NCI-H2029 treated with DMSO at 0.1 percent for 48 hours (cell line): ENCODE measurements around the gene PTPRN2.
A peak's percentile ranks its signal among the peaks of the same experiment; 100 is the strongest.
"Not testable (repeated sequence)": the region's sequence is repeated elsewhere in the genome, so short reads cannot be mapped to it uniquely, and the experiment has no call there.

Experiments used
- DNase-seq: peaks from one replicate; lab custom pipeline; 2025; lab: John Stamatoyannopoulos, UW

The PTPRN2 gene

GRCh38 chr7:158348446-158348845 lies 239.2 kb downstream of the PTPRN2 start:
- DNase-seq, result no peak

DNA sequence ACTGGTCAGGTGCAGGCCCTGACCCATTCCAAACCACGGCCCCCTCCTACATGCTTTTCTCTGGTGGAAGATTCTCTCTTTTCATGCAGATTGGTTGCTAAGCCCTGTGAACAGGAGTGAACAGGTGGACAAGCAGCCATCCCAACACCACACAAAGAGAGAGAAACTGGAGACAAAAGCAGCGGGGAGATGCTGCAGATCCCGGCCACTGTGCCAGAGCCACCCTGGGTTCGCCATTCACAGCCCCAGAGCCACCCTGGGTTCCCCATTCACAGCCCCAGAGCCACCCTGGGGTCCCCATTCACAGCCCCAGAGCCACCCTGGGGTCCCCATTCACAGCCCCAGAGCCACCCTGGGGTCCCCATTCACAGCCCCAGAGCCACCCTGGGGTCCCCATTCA lies 239.6 kb downstream of the PTPRN2 start:
- DNase-seq, result not testable (repeated sequence)

- DNase-seq, result no peak
Measured at GRCh38 chr7:158345731-158346130, 241.9 kb downstream of the PTPRN2 start.

GRCh38 chr7:158344706-158345300 lies 242.8 kb downstream of the PTPRN2 start:
- no peak for DNase-seq

- DNase-seq, result no peak
Measured at GRCh38 chr7:158343936-158344455, 243.6 kb downstream of the PTPRN2 start.

- DNase-seq, result no peak
Measured at GRCh38 chr7:158343526-158343925, 244.1 kb downstream of the PTPRN2 start.

DNA sequence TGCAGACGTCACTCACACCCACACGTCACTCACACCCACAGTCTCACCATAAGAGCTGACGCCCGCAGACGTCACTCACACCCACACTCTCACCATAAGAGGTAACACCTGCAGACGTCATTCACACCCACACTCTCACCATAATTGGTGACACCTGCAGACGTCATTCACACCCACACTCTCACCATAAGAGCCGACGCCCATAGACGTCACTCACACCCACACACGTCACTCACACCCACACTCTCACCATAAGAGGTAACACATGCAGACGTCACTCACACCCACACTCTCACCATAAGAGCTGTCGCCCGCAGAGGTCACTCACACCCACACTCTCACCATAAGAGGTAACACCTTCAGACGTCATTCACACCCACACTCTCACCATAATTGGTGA lies 246.5 kb downstream of the PTPRN2 start:
- DNase-seq, result not testable (repeated sequence)

DNA sequence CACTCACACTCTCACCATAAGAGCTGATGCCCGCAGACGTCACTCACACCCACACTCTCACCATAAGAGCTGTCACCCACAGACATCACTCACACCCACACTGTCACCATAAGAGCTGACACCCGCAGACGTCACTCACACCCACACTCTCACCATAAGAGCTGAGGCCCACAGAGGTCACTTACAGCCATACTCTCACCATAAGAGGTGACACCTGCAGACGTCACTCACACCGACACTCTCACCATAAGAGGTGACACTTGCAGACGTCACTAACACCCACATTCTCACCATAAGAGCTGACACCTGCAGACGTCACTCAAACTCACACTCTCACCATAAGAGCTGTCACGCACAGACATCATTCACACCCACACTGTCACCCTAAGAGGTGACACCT lies 250.7 kb downstream of the PTPRN2 start:
- not testable (repeated sequence) for DNase-seq

GRCh38 chr7:158332516-158332915 lies 255.1 kb downstream of the PTPRN2 start:
- DNase-seq, result not testable (repeated sequence)

DNA sequence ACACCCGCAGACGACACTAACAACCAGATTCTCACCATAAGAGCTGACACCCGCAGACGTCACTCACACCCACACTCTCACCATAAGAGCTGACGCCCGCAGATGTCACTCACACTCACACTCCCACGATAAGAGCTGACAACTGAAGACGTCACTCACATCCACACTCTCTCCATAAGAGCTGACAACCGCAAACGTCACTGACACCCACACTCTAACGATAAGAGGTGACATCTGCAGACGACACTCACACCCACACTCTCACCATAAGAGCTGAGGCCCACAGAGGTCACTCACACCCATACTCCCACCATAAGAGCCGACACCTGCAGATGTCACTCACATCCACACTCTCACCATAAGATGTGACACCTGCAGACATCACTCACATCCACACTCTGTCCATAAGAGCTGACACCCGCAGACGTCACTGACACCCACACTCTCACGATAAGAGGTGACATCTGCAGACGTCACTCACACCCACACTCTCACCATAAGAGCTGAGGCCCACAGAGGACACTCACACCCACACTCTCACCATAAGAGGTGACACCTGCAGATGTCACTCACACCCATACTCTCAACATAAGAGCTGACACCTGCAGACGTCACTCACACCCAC lies 255.7 kb downstream of the PTPRN2 start:
- DNase-seq, result not testable (repeated sequence)

- no peak for DNase-seq
Measured at GRCh38 chr7:158329686-158330085, 257.9 kb downstream of the PTPRN2 start.

DNA sequence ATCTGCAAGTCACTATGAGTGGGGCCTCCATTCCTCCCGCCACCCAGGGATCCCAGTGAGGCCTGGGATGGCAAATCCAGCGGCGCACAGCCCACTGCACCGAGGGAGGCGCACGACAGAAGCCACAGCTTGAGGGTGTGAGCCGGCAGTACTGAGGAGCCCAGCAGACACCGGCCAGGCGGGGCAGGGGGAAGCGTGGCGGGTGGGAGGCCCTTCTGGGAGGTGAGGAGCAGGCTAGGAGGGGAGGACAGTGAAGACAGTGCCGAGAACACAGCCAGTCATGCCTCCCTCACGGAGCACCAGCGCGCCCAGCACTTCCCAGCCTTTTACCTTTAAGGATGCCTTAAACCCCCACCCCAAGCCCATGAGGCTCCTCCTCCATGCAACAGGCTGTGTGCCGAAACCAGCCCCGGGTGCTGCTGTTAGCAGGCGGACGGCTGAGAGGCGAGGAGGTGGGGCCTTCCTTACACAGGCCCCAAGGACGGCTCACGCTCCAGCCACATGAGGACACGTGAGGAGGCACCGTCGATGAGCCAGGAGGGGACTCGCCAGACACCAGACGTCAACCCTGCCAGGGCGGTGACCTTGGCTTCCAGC lies 258.5 kb downstream of the PTPRN2 start:
- no peak for DNase-seq

GRCh38 chr7:158328376-158329013 lies 259.1 kb downstream of the PTPRN2 start:
- no peak for DNase-seq

GRCh38 chr7:158327571-158328180 lies 259.9 kb downstream of the PTPRN2 start:
- no peak for DNase-seq

GRCh38 chr7:158327012-158327411 lies 260.6 kb downstream of the PTPRN2 start:
- no peak for DNase-seq

- peak; percentile 47 for DNase-seq
Measured at GRCh38 chr7:158325530-158326381, 261.9 kb downstream of the PTPRN2 start.

DNA sequence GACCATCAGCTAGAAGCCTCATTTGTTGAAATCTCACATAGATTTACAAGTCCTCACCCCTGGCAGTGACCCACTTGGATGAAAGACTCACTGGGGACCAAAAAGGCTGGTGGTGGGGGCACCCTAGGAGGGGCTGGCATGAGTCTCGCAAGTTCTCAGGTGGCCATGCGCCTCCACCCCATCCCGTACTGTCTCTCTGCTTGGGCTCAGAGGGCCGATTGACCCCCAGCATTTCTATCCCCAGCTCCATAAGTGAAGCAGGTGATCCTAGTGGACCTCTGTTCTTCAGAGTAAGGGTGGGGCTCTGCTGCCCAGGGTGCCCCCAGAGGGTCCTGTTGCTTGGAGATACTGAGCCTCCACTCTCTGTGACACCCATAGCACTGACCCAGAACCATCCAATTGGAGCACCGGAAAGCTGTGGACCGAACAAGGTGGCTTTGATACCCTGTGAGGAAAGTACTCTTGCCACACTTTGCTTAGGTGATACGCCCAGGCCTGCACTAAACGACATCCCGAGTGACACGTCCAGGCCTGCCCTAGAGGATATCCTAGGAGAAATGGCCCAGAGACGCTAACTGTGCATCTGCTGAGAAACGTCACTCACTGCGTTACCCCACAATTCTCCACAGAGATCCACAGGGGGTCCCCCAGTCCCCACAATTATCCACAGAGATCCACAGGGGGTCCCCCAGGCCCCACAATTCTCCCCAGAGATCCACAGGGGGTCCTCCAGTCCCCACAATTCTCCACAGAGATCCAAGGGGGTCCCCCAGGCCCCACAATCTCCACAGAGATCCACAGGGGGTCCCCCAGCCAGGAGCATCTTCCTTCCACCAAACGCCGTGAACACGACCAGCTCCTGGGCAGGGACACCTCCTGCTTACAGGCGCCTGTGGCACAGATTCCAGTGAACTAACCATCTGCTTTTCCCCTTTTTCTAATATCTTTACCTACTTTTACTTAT lies 262.9 kb downstream of the PTPRN2 start:
- DNase-seq, result no peak

DNA sequence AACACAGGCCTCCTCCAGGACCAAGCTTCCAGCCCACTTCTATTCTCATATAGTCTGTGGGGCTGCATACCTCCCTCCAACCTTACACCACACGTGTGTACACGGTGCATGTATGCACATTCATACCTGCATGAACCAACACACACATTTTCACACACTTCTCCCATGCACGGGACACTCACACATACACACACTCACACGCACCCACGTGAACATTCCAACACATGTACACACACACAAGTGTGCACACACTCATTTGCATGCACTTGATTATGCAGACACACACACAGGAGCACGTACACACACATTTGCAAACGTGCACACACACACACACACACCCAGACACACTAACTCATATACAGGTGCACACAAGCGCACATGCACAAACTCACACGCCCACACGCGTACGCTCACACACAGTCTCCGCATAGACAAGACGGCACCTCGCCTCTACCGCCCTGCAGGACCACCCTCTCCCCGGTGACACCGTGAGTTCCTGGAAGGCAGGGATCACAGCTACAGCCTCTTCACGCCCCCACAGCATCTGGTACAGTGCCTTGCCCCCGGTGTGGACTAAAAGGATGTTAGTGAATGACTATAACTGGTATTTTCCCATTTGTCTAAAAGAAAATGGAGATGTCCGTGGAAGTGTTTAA lies 263.8 kb downstream of the PTPRN2 start:
- no peak for DNase-seq

- DNase-seq, result no peak
Measured at GRCh38 chr7:158322616-158323530, 264.8 kb downstream of the PTPRN2 start.
